ENCODE results near the gene PRTN3. TPM values are rescaled to one million over a fixed set of nuclear protein-coding genes. Genes with fewer than 3 reads are reported as not detected.

Gene PRTN3
- total and polyA plus RNA-seq, 7 experiments from 2014 or later = 2.7 TPM; not detected in 6

DNA sequence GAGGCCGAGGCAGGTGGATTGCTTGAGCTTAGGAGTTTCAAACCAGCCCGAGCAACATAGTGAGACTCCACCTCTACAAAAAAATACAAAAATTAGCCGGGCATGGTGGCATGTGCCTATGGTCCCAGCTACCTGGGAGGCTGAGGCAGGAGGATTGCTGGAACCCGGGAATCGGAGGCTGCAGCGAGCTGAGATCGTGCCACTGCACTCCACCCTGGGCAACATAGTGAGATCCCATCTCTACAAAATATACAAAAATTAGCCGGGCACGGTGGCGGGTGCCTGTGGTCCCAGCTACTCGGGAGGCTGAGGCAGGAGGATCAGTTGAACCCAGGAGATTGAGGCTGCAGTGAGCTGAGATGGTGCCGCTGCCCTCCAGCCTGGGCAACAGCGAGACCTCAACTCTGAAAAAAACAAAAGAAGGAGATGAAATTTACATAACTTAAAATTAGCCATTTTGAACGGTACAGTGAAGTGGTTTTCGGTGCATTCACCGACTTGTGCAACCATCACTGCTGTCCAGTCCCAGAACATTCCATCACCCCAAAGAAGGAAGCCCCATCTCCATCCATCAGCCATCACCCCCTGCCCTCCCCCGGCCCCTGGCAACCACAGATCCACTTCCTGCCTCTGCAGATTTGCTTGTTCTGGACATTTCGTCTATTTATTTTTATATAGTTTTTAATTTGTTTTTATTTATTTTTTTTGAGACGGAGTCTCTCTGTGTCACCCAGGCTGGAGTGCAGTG lies 14.7 kb upstream of the PRTN3 start:
- Histone ChIP-seq H3K27me3 (ENCODE audit: control insufficient read depth in 2 of 2, insufficient read depth in 2 of 2, low read length in 2 of 2) (no peaks in the 10 kb centered on the region), H3K27ac (ENCODE audit: low read depth, low read length) (no peak overlapping the region), H3K4me1 (ENCODE audit: control insufficient read depth in 2 of 2, insufficient read depth in 2 of 2, low read length in 2 of 2) (no peaks in the 10 kb centered on the region), H3K9me3 (ENCODE audit: control insufficient read depth in 2 of 3, low read length in 3 of 3) (no peaks in the 10 kb centered on the region), H3K36me3 (ENCODE audit: control insufficient read depth in 2 of 3, insufficient read depth in 3 of 3, low read length in 3 of 3) (no peaks in the 10 kb centered on the region), H3K4me3 (ENCODE audit: low read length) (no peak overlapping the region)
- DNase-seq (no peak), ATAC-seq (no peak)
- Mint-ChIP-seq H3K4me1 (peaks cover 0 to 8% (median 0%) of the 10 kb centered on the region in 7 donors), H3K36me3 (no peaks in the 10 kb centered on the region), H3K27ac (no peak overlapping the region), H3K9me3 (no peaks in the 10 kb centered on the region), H3K27me3 (peaks cover 8 to 24% (median 16%) of the 10 kb centered on the region in 5 donors), H3K4me3 (no peak overlapping the region)
- intact Hi-C loops (cut with micrococcal nuclease) = no loop called here
- POLR2A ChIA-PET = no interaction called here
- CTCF ChIA-PET = interaction anchor here (0.6 kb wide), 2 partner anchors 74 to 1594 kb away, joined by 3 read pairs; no protein-coding TSS in a partner anchor

DNA sequence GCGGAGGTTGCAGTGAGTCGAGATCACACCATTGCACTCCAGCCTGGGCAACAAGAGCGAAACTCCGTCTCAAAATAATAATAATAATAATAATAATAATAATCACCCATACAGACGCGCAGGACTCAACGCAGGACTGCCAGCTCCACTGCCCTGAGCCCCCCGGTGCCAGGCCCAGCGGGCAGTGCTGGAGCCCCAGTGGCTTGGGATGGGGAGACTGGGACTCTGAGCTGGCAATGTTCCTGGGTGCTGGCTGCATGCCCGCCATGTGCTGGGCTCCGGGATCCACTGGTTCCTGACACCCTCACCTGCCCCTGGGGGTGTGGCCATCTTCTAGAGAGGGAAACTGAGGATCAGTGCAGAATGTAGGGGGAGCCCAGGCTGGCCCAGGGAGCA lies 13.5 kb upstream of the PRTN3 start:
- Mint-ChIP-seq H3K27me3 (peaks cover 8 to 24% (median 14%) of the 10 kb centered on the region in 5 donors), H3K4me3 (no peak overlapping the region), H3K4me1 (peaks cover 0 to 7% (median 0%) of the 10 kb centered on the region in 7 donors), H3K9me3 (no peaks in the 10 kb centered on the region), H3K36me3 (no peaks in the 10 kb centered on the region), H3K27ac (no peak overlapping the region)
- ATAC-seq = no peak
- POLR2A ChIA-PET = no interaction called here
- Histone ChIP-seq H3K4me3 (ENCODE audit: low read length) (no peak overlapping the region), H3K36me3 (ENCODE audit: control insufficient read depth in 2 of 3, insufficient read depth in 3 of 3, low read length in 3 of 3) (no peaks in the 10 kb centered on the region), H3K27ac (ENCODE audit: low read depth, low read length) (no peak overlapping the region), H3K9me3 (ENCODE audit: control insufficient read depth in 2 of 3, low read length in 3 of 3) (no peaks in the 10 kb centered on the region), H3K27me3 (ENCODE audit: control insufficient read depth in 2 of 2, insufficient read depth in 2 of 2, low read length in 2 of 2) (no peaks in the 10 kb centered on the region), H3K4me1 (ENCODE audit: control insufficient read depth in 2 of 2, insufficient read depth in 2 of 2, low read length in 2 of 2) (no peaks in the 10 kb centered on the region)
- intact Hi-C loops (cut with micrococcal nuclease) = no loop called here
- CTCF ChIA-PET = no interaction called here
- no peak for DNase-seq

DNA sequence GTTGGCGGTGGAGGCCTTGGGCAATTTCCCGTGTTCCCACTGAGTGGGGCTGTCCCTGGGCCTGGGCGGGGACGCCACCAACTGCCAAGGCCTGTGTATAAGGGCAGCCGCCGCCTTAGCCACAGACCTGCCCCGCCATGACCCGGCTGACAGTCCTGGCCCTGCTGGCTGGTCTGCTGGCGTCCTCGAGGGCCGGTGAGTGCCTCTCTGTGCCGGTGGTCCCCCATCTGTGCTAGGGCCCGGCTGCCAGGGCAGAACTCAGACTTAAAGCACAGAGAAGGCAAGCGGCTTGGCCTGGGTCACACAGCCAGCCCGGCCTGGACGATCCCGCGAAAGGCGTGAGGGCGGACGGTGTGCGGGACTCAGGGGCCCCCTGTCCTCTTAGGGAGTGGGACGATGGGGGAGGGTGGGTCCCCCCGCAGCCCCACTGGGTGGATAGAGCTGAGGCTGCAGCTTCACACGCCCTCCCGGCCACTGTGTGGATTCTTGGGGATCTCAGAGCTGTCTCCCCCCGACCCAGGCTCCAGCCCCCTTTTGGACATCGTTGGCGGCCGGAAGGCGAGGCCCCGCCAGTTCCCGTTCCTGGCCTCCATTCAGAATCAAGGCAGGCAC lies 13.0 kb upstream of the PRTN3 start, which contains the start of gene AZU1:
Gene AZU1, plus strand, starts transcription at position 128 of the 612 bp plus-strand sequence. Its CDS starts 10 bp downstream, at position 138.
- POLR2A ChIA-PET = no interaction called here
- intact Hi-C loops (cut with micrococcal nuclease) = no loop called here
- no peaks in the 10 kb centered on the region for H3K9me3 Mint-ChIP-seq
- no peak within 1 kb of the TSS for H3K4me3 Mint-ChIP-seq
- Histone ChIP-seq H3K36me3 (ENCODE audit: control insufficient read depth in 2 of 3, insufficient read depth in 3 of 3, low read length in 3 of 3) (no peaks in the 10 kb centered on the region), H3K4me3 (ENCODE audit: low read length) (no peak within 1 kb of the TSS), H3K9me3 (ENCODE audit: control insufficient read depth in 2 of 3, low read length in 3 of 3) (no peaks in the 10 kb centered on the region), H3K4me1 (ENCODE audit: control insufficient read depth in 2 of 2, insufficient read depth in 2 of 2, low read length in 2 of 2) (no peaks in the 10 kb centered on the region), H3K27ac (ENCODE audit: low read depth, low read length) (no peak within 1 kb of the TSS), H3K27me3 (ENCODE audit: control insufficient read depth in 2 of 2, insufficient read depth in 2 of 2, low read length in 2 of 2) (no peaks in the 10 kb centered on the region)
- no peak for DNase-seq
- CTCF ChIA-PET = no interaction called here
- ATAC-seq = peak; percentile 60
- H3K27ac Mint-ChIP-seq = no peak within 1 kb of the TSS
- peaks cover 8 to 23% (median 12%) of the 10 kb centered on the region in 5 donors for H3K27me3 Mint-ChIP-seq
- no peaks in the 10 kb centered on the region for H3K36me3 Mint-ChIP-seq
- H3K4me1 Mint-ChIP-seq = peaks cover 0 to 7% (median 0%) of the 10 kb centered on the region in 7 donors

DNA sequence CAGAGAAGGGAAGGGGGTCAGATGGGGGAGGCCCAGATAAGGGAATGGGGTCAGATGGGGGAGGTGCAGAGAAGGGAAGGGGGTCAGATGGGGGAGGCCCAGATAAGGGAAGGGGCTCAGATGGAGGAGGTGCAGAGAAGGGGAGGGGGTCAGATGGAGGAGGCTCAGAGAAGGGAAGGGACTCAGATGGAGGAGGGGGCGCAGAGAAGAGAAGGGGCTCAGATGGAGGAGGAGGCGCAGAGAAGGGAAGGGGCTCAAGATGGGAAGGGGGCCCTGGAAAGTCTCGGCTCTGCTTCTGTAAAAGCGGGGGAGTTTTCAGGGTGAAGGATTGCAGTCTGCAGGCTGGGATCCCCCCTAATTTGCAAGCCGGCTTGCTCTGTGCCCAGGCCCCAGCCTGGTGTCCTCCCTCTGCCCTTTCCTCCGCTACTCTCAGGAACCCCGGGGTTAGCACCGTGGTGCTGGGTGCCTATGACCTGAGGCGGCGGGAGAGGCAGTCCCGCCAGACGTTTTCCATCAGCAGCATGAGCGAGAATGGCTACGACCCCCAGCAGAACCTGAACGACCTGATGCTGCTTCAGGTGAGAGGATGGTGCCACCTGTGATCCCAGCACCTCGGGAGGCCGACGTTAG lies 11.6 kb upstream of the PRTN3 start:
- H3K36me3 ChIP-seq (ENCODE audit: control insufficient read depth in 2 of 3, insufficient read depth in 3 of 3, low read length in 3 of 3) = no peaks in the 10 kb centered on the region
- no peaks in the 10 kb centered on the region for H3K9me3 Mint-ChIP-seq
- no peaks in the 10 kb centered on the region for H3K4me1 ChIP-seq (ENCODE audit: control insufficient read depth in 2 of 2, insufficient read depth in 2 of 2, low read length in 2 of 2)
- H3K27ac Mint-ChIP-seq = no peak overlapping the region
- ATAC-seq (no peak), DNase-seq (no peak)
- POLR2A ChIA-PET = no interaction called here
- H3K9me3 ChIP-seq (ENCODE audit: control insufficient read depth in 2 of 3, low read length in 3 of 3) = no peaks in the 10 kb centered on the region
- no peaks in the 10 kb centered on the region for H3K36me3 Mint-ChIP-seq
- H3K4me3 Mint-ChIP-seq = no peak overlapping the region
- peaks cover 0 to 12% (median 0%) of the 10 kb centered on the region in 5 donors for H3K27me3 Mint-ChIP-seq
- peaks cover 0 to 4% (median 0%) of the 10 kb centered on the region in 7 donors for H3K4me1 Mint-ChIP-seq
- intact Hi-C loops (cut with micrococcal nuclease) = no loop called here
- CTCF ChIA-PET = no interaction called here
- H3K4me3 ChIP-seq (ENCODE audit: low read length) = no peak overlapping the region
- H3K27ac ChIP-seq (ENCODE audit: low read depth, low read length) = no peak overlapping the region
- no peaks in the 10 kb centered on the region for H3K27me3 ChIP-seq (ENCODE audit: control insufficient read depth in 2 of 2, insufficient read depth in 2 of 2, low read length in 2 of 2)

DNA sequence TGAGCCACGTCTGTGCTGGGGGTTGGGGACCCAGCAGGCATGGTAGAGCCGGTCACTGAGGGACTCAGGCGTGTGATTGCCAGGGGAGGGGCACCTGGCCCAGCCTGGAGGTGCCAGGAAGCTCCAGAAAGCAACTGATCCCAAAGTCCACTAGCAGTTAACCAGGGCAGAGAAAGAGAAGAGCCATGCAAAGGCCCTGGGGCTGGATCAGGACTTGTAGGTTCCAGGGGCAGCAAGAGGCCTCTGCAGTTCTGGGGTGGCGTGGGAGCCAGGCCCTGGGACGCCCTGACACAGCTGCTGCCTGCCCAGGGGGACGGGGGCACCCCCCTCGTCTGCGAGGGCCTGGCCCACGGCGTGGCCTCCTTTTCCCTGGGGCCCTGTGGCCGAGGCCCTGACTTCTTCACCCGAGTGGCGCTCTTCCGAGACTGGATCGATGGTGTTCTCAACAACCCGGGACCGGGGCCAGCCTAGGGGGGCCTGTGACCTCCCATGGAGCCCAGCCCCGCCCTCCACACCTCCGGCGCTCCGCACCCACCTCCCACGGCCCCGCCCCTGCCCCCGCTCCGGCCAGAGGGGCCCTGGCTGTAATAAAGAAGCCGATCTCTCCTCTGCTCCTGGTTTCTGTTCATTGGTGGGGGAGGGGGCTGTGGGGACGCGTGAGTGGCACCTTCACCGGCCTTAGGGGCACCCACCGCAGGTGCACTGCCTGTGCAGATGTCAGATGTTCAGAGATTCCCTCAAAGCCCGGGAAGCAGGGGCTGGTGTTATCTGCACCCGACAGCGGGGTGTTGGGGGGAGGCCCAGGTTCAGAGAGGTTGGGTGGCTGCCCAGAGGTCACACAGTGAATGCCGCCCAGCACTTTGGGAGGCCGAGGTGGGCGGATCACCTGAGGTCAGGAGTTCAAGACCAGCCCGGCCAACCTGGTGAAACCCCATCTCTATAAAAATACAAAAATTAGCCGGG lies 9.1 kb upstream of the PRTN3 start:
- Mint-ChIP-seq H3K9me3 (no peaks in the 10 kb centered on the region), H3K4me3 (no peak overlapping the region), H3K36me3 (no peaks in the 10 kb centered on the region), H3K27ac (no peak overlapping the region), H3K27me3 (peaks cover 4 to 18% (median 7%) of the 10 kb centered on the region in 5 donors), H3K4me1 (peaks cover 0 to 8% (median 0%) of the 10 kb centered on the region in 7 donors)
- H3K9me3 ChIP-seq (ENCODE audit: control insufficient read depth in 2 of 3, low read length in 3 of 3) = no peaks in the 10 kb centered on the region
- no peaks in the 10 kb centered on the region for H3K27me3 ChIP-seq (ENCODE audit: control insufficient read depth in 2 of 2, insufficient read depth in 2 of 2, low read length in 2 of 2)
- H3K4me1 ChIP-seq (ENCODE audit: control insufficient read depth in 2 of 2, insufficient read depth in 2 of 2, low read length in 2 of 2) = no peaks in the 10 kb centered on the region
- ChIA-PET POLR2A (no interaction called here), CTCF (no interaction called here)
- ATAC-seq = no peak
- H3K36me3 ChIP-seq (ENCODE audit: control insufficient read depth in 2 of 3, insufficient read depth in 3 of 3, low read length in 3 of 3) = no peaks in the 10 kb centered on the region
- no peak for DNase-seq
- no peak overlapping the region for H3K4me3 ChIP-seq (ENCODE audit: low read length)
- H3K27ac ChIP-seq (ENCODE audit: low read depth, low read length) = no peak overlapping the region
- intact Hi-C loops (cut with micrococcal nuclease) = no loop called here

DNA sequence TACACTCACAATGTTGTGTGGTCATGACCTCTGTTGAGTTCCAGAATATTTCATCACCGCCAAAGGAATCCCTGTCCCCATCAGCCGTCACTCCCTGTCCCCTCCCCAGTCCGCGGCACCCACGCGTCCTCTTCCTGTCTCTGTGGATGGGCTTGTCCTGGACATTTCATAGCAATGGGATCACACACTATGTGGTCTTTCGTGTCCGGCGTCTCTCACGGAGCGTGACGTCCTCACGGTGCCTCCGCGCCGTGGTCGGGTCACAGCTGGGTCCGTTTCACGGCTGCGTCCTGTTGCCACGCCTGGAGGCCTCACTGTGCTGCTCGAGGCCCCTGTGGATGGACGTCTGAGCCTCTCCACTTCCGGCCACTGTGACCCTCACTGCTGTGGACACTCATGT lies 6.6 kb upstream of the PRTN3 start:
- Mint-ChIP-seq H3K36me3 (no peaks in the 10 kb centered on the region), H3K4me1 (peaks cover 0 to 8% (median 0%) of the 10 kb centered on the region in 7 donors), H3K9me3 (no peaks in the 10 kb centered on the region), H3K4me3 (no peak overlapping the region), H3K27ac (no peak overlapping the region), H3K27me3 (peaks cover 4 to 28% (median 7%) of the 10 kb centered on the region in 5 donors)
- DNase-seq (no peak), ATAC-seq (no peak)
- no peaks in the 10 kb centered on the region for H3K36me3 ChIP-seq (ENCODE audit: control insufficient read depth in 2 of 3, insufficient read depth in 3 of 3, low read length in 3 of 3)
- intact Hi-C loops (cut with micrococcal nuclease) = no loop called here
- H3K4me1 ChIP-seq (ENCODE audit: control insufficient read depth in 2 of 2, insufficient read depth in 2 of 2, low read length in 2 of 2) = no peaks in the 10 kb centered on the region
- no peaks in the 10 kb centered on the region for H3K27me3 ChIP-seq (ENCODE audit: control insufficient read depth in 2 of 2, insufficient read depth in 2 of 2, low read length in 2 of 2)
- CTCF ChIA-PET = no interaction called here
- H3K4me3 ChIP-seq (ENCODE audit: low read length) = no peak overlapping the region
- POLR2A ChIA-PET = no interaction called here
- no peaks in the 10 kb centered on the region for H3K9me3 ChIP-seq (ENCODE audit: control insufficient read depth in 2 of 3, low read length in 3 of 3)
- H3K27ac ChIP-seq (ENCODE audit: low read depth, low read length) = no peak overlapping the region

All from naive thymus-derived CD4-positive, alpha-beta T cell (primary cell).